ENCODE data around the gene THSD4. TPM values are rescaled to one million over a fixed set of nuclear protein-coding genes. Genes with fewer than 3 reads are reported as not detected.

The THSD4 gene
- total RNA-seq, 1 donor from 2014 or later: 151 TPM

DNA sequence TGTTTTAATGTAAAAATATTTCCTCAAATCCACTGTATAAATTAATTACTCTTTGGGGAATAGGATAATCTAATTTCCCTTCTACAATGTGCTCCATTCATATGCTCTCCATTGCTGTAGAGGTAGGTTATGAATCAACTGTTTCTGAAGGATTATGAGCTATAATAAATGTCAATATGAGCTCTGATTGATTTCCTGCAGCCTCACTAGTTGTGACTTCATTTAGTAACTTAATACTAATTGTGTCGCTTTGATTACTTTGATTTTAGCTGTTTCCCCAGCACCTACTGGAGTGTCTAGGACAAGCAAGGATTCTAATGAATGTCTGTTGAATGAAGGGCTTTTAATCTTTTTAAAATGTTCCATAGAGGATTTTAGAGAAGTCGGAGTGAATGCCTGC lies 458.3 kb downstream of the THSD4 start:
- Histone ChIP-seq H3K4me1 (peaks cover 0 to 5% of the 10 kb centered on the region in 2 donors), H3K4me3 (no peak overlapping the region), H3K27ac (no peak overlapping the region), H3K36me3 (no peaks in the 10 kb centered on the region), H3K9me3 (no peaks in the 10 kb centered on the region), H3K27me3 (no peaks in the 10 kb centered on the region)
- intact Hi-C loops (cut with DNase I): no loop called here
- DNase-seq (ENCODE audit: low spot score in 2 of 2): no peak
- TF ChIP-seq, protein P1, sequence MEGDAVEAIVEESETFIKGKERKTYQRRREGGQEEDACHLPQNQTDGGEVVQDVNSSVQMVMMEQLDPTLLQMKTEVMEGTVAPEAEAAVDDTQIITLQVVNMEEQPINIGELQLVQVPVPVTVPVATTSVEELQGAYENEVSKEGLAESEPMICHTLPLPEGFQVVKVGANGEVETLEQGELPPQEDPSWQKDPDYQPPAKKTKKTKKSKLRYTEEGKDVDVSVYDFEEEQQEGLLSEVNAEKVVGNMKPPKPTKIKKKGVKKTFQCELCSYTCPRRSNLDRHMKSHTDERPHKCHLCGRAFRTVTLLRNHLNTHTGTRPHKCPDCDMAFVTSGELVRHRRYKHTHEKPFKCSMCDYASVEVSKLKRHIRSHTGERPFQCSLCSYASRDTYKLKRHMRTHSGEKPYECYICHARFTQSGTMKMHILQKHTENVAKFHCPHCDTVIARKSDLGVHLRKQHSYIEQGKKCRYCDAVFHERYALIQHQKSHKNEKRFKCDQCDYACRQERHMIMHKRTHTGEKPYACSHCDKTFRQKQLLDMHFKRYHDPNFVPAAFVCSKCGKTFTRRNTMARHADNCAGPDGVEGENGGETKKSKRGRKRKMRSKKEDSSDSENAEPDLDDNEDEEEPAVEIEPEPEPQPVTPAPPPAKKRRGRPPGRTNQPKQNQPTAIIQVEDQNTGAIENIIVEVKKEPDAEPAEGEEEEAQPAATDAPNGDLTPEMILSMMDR (IDR thresholded peaks at IDR 0.05): no peak

DNA sequence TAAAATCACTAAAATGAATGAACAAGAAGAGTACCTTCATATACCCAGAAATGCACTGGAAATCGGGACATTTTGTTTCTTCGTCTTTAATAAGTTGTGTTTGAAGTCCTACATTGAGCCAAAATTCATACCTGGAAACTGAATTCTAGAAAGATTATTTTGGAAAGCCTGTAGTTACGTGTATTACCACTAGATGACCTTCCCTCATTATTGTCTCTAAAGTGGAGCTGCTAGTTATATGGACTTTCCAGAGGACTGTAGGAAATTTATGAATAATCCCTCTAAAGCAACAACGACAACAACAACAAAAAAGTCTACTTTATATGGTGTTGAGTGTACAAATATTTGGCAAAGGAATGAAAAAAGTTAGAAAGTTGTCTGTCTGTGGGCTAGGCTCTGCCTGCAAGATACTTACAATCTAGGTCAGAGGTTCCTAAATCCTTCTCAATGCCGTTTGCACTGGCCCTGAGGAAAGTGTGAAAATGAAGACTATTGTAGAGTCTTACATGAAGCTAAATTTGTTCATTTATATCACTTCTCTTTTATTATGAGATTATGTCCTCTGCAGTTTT lies 460.3 kb downstream of the THSD4 start:
- H3K27ac ChIP-seq: no peak overlapping the region
- H3K9me3 ChIP-seq: no peaks in the 10 kb centered on the region
- H3K27me3 ChIP-seq: no peaks in the 10 kb centered on the region
- intact Hi-C loops (cut with DNase I): no loop called here
- H3K4me1 ChIP-seq: peaks cover 0 to 5% of the 10 kb centered on the region in 2 donors
- H3K4me3 ChIP-seq: no peak overlapping the region
- H3K36me3 ChIP-seq: no peaks in the 10 kb centered on the region
- TF ChIP-seq, protein P1 (IDR thresholded peaks at IDR 0.05): peak in 2 of 3 experiments; percentile 17 to 31
- no peak for DNase-seq (ENCODE audit: low spot score in 2 of 2)

DNA sequence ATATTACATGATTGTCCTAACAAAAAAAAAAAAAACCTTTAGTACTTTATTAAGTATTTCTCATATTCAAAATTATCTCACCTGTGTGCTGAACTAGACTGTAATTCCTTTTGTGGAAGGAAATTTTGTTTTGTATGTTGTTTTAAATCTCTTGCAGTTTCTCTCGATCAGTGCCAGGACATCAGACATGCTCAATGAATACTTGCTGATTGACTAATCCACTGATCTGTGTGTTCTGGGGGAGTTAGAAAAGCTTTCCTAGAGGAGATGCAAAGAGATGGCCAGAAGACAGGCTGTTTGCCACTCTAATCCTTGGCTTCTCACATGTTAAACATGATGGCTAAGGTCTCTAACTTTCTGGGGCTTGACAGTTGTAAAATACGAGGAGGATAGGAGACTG lies 461.8 kb downstream of the THSD4 start:
- TF ChIP-seq, protein P1 (IDR thresholded peaks at IDR 0.05): no peak
- Histone ChIP-seq H3K4me3 (no peak overlapping the region), H3K27ac (no peak overlapping the region), H3K27me3 (no peaks in the 10 kb centered on the region), H3K9me3 (no peaks in the 10 kb centered on the region), H3K4me1 (peaks cover 0 to 5% of the 10 kb centered on the region in 2 donors), H3K36me3 (no peaks in the 10 kb centered on the region)
- DNase-seq (ENCODE audit: low spot score in 2 of 2): no peak
- intact Hi-C loops (cut with DNase I): no loop called here

DNA sequence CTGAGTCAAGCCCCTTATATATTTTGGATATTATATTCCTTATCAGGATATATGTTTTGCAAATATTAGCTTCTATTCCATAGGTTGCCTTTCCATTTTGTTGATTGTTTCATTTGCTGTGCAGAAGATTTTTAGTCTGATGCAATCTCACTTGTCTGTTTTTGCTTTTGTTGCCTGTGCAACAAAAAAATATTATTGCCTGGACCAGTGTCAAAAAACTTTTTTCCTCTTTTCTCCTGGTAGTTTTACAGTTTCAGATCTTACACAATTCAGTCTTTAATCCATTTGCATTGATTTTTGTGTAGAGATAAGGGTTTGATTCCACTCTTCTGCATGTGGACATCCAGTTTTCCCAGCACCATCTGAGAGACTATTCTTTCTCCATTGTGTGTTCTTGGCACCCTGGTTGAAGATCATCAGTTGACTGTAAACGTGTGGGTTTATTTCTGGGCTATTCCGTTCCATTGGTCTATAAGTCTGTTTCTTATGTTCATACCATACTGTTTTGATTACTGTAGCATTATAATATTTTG lies 466.2 kb downstream of the THSD4 start:
- DNase-seq (ENCODE audit: low spot score in 2 of 2): no peak
- intact Hi-C loops (cut with DNase I): no loop called here
- Histone ChIP-seq H3K27me3 (no peaks in the 10 kb centered on the region), H3K27ac (no peak overlapping the region), H3K4me1 (no peaks in the 10 kb centered on the region), H3K36me3 (no peaks in the 10 kb centered on the region), H3K9me3 (peaks cover 8 to 22% of the 10 kb centered on the region in 2 donors), H3K4me3 (no peak overlapping the region)
- TF ChIP-seq, protein P1 (IDR thresholded peaks at IDR 0.05): no peak

DNA sequence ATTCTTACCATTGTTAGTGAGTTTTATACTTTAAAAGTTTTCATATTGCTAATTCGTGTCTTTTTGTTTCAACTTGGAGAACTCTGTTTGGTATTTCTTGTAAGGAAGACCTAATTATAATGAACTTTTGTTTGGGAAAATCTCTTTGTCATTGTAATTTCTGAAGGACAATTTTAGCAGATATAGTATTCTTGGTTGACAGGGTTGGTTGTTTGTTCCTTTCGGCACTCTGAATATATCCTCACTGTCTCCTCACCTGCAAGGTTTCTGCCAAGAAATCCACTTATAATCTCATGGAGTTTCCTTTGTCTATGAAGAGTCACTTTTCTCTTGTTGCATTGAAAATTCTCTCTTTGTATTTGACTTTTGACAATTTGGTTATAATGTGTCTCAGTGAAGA lies 469.9 kb downstream of the THSD4 start:
- H3K4me1 ChIP-seq: no peaks in the 10 kb centered on the region
- no peak overlapping the region for H3K4me3 ChIP-seq
- no peak overlapping the region for H3K27ac ChIP-seq
- H3K27me3 ChIP-seq: no peaks in the 10 kb centered on the region
- H3K9me3 ChIP-seq: peaks cover 8 to 22% of the 10 kb centered on the region in 2 donors
- intact Hi-C loops (cut with DNase I): no loop called here
- DNase-seq (ENCODE audit: low spot score in 2 of 2): no peak
- TF ChIP-seq, protein P1 (IDR thresholded peaks at IDR 0.05): no peak
- no peaks in the 10 kb centered on the region for H3K36me3 ChIP-seq

All from ascending aorta (tissue), 2 donors.